Adrenal gland (tissue), 5 donors: ENCODE data around the gene CES4A.
"Not testable (repeated sequence)": the region's sequence is repeated elsewhere in the genome, so short reads cannot be mapped to it uniquely, and the experiment has no call there.

Experiments
- CTCF ChIP-seq, 6 experiments: fragments of 450-650 bp in 4 of 6; fragments of 200-600 bp in 2 of 6; sonication (generic) in 1 of 6; IDR thresholded peaks; 1 replicate in 5 of 6; 2 replicates in 1 of 6; pipeline versions ENCODE4 v1.5.1 to v1.8.0; 2016 to 2021; ENCODE audit warnings: antibody characterized with exemption in 6 of 6, mild to moderate bottlenecking in 2 of 6, moderate library complexity in 1 of 6
- POLR2A ChIP-seq, 2 donors: fragments of 450-650 bp; IDR thresholded peaks; one replicate each; pipeline ENCODE4 v1.6.1; 2017; ENCODE audit warnings: antibody characterized with exemption in 2 of 2, mild to moderate bottlenecking in 2 of 2, moderate library complexity in 1 of 2
- donor health status: DM: no; HTN: no; CAD: no.

GRCh38 chr16:66955363-66956153 is 32.8 kb upstream of the CES4A start:
- not testable (repeated sequence) for TF ChIP-seq CTCF, POLR2A (IDR thresholded peaks at IDR 0.05)
